Measurements from ENCODE around the gene CMSS1.

The CMSS1 gene

GRCh38 chr3:99768126-99768525 lies 49.5 kb upstream of the CMSS1 start:
- POLR2A ChIA-PET: no interaction called here
- H3K4me1 ChIP-seq (ENCODE audit: control insufficient read depth, insufficient read depth, low read length): no peaks in the 10 kb centered on the region
- no peak overlapping the region for H3K4me3 ChIP-seq (ENCODE audit: low read depth, low read length)

DNA sequence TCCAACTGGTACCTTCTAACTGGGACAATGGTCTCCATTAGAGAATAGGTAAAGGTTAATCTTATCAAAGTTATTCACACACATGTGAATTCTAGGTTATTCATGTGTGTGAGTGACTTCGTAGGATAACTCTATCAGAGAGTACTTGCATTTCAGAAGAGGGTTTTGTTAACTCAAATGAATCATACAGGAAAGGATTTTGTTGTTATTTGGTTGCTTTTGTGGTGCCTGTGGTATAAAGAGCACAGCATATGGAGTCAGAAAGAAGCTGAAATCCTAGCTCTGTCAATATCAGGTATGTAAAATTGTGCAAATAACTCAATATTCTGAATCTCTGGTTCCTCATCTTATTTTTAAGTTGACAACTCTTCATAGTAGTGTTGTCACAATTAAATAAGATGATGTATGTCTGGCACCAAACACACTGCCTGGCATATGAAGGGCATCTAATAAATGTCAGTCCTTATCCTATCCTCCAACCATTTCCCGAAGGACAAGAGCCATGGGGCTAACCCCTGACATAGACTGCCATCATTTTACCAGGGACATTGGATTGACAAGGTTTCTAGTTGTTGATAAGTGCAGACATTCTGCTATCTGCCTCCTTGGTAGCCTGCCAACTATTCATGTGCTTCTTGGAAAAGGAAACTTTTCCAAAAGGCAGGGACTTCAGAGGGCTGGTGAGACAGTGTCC lies 48.7 kb upstream of the CMSS1 start:
- Histone ChIP-seq H3K4me1 (ENCODE audit: control insufficient read depth, insufficient read depth, low read length) (no peaks in the 10 kb centered on the region), H3K9me3 (ENCODE audit: control insufficient read depth, insufficient read depth, low read depth, low read length) (no peaks in the 10 kb centered on the region), H3K4me3 (ENCODE audit: low read depth, low read length) (no peak overlapping the region), H3K27ac (ENCODE audit: extremely low read depth, low read depth, low read length) (no peak overlapping the region), H3K36me3 (ENCODE audit: control insufficient read depth in 2 of 2, insufficient read depth in 1 of 2, low read length in 2 of 2) (no peaks in the 10 kb centered on the region)
- POLR2A ChIA-PET: no interaction called here
- CTCF ChIA-PET: interaction anchor here (0.7 to 1.1 kb wide), 2 partner anchors 21 to 270 kb away, joined by 3 read pairs; no protein-coding TSS in a partner anchor
- TF ChIP-seq, protein P1, sequence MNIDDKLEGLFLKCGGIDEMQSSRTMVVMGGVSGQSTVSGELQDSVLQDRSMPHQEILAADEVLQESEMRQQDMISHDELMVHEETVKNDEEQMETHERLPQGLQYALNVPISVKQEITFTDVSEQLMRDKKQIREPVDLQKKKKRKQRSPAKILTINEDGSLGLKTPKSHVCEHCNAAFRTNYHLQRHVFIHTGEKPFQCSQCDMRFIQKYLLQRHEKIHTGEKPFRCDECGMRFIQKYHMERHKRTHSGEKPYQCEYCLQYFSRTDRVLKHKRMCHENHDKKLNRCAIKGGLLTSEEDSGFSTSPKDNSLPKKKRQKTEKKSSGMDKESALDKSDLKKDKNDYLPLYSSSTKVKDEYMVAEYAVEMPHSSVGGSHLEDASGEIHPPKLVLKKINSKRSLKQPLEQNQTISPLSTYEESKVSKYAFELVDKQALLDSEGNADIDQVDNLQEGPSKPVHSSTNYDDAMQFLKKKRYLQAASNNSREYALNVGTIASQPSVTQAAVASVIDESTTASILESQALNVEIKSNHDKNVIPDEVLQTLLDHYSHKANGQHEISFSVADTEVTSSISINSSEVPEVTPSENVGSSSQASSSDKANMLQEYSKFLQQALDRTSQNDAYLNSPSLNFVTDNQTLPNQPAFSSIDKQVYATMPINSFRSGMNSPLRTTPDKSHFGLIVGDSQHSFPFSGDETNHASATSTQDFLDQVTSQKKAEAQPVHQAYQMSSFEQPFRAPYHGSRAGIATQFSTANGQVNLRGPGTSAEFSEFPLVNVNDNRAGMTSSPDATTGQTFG (tag by site-specific recombination; IDR thresholded peaks at IDR 0.05; ENCODE audit: borderline replicate concordance): no peak
- TF ChIP-seq ZNF707 (tag by site-specific recombination; IDR thresholded peaks at IDR 0.05): no peak
- no peak for TF ChIP-seq ZNF830 (tag by site-specific recombination; IDR thresholded peaks at IDR 0.05; ENCODE audit: low read depth)
- TF ChIP-seq, protein P2, sequence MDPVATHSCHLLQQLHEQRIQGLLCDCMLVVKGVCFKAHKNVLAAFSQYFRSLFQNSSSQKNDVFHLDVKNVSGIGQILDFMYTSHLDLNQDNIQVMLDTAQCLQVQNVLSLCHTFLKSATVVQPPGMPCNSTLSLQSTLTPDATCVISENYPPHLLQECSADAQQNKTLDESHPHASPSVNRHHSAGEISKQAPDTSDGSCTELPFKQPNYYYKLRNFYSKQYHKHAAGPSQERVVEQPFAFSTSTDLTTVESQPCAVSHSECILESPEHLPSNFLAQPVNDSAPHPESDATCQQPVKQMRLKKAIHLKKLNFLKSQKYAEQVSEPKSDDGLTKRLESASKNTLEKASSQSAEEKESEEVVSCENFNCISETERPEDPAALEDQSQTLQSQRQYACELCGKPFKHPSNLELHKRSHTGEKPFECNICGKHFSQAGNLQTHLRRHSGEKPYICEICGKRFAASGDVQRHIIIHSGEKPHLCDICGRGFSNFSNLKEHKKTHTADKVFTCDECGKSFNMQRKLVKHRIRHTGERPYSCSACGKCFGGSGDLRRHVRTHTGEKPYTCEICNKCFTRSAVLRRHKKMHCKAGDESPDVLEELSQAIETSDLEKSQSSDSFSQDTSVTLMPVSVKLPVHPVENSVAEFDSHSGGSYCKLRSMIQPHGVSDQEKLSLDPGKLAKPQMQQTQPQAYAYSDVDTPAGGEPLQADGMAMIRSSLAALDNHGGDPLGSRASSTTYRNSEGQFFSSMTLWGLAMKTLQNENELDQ (tag by site-specific recombination; IDR thresholded peaks at IDR 0.05; ENCODE audit: low read depth): no peak
- TF ChIP-seq, protein P3, sequence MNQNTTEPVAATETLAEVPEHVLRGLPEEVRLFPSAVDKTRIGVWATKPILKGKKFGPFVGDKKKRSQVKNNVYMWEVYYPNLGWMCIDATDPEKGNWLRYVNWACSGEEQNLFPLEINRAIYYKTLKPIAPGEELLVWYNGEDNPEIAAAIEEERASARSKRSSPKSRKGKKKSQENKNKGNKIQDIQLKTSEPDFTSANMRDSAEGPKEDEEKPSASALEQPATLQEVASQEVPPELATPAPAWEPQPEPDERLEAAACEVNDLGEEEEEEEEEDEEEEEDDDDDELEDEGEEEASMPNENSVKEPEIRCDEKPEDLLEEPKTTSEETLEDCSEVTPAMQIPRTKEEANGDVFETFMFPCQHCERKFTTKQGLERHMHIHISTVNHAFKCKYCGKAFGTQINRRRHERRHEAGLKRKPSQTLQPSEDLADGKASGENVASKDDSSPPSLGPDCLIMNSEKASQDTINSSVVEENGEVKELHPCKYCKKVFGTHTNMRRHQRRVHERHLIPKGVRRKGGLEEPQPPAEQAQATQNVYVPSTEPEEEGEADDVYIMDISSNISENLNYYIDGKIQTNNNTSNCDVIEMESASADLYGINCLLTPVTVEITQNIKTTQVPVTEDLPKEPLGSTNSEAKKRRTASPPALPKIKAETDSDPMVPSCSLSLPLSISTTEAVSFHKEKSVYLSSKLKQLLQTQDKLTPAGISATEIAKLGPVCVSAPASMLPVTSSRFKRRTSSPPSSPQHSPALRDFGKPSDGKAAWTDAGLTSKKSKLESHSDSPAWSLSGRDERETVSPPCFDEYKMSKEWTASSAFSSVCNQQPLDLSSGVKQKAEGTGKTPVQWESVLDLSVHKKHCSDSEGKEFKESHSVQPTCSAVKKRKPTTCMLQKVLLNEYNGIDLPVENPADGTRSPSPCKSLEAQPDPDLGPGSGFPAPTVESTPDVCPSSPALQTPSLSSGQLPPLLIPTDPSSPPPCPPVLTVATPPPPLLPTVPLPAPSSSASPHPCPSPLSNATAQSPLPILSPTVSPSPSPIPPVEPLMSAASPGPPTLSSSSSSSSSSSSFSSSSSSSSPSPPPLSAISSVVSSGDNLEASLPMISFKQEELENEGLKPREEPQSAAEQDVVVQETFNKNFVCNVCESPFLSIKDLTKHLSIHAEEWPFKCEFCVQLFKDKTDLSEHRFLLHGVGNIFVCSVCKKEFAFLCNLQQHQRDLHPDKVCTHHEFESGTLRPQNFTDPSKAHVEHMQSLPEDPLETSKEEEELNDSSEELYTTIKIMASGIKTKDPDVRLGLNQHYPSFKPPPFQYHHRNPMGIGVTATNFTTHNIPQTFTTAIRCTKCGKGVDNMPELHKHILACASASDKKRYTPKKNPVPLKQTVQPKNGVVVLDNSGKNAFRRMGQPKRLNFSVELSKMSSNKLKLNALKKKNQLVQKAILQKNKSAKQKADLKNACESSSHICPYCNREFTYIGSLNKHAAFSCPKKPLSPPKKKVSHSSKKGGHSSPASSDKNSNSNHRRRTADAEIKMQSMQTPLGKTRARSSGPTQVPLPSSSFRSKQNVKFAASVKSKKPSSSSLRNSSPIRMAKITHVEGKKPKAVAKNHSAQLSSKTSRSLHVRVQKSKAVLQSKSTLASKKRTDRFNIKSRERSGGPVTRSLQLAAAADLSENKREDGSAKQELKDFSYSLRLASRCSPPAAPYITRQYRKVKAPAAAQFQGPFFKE (tag by site-specific recombination; IDR thresholded peaks at IDR 0.05; ENCODE audit: borderline replicate concordance): no peak
- TF ChIP-seq ZNF394 (tag by site-specific recombination; IDR thresholded peaks at IDR 0.05; ENCODE audit: borderline replicate concordance): no peak
- no peak for TF ChIP-seq PATZ1 (tag by site-specific recombination; IDR thresholded peaks at IDR 0.05)
- no peak for TF ChIP-seq ZNF221 (tag by site-specific recombination; IDR thresholded peaks at IDR 0.05; ENCODE audit: borderline replicate concordance)
- no peak for TF ChIP-seq YY2 (tag by site-specific recombination; IDR thresholded peaks at IDR 0.05)
- TF ChIP-seq EGR2 (tag by site-specific recombination; IDR thresholded peaks at IDR 0.05; ENCODE audit: low read depth): no peak
- no peak for TF ChIP-seq ZNF280C (tag by site-specific recombination; IDR thresholded peaks at IDR 0.05)
- TF ChIP-seq KLF1 (tag by site-specific recombination; IDR thresholded peaks at IDR 0.05): no peak

More at GRCh38 chr3:99768126-99768525, 49.5 kb upstream of the CMSS1 start:
- CTCF ChIA-PET: interaction anchor here (0.7 to 1.1 kb wide), 2 partner anchors 22 to 269 kb away, joined by 3 read pairs; no protein-coding TSS in a partner anchor
- no peaks in the 10 kb centered on the region for H3K36me3 ChIP-seq (ENCODE audit: control insufficient read depth in 2 of 2, insufficient read depth in 1 of 2, low read length in 2 of 2)
- TF ChIP-seq ZNF112 (tag by site-specific recombination; IDR thresholded peaks at IDR 0.05) (no peak), ZNF76 (tag by site-specific recombination; IDR thresholded peaks at IDR 0.05; ENCODE audit: borderline replicate concordance, low read depth) (no peak), BCL11A (tag by site-specific recombination; IDR thresholded peaks at IDR 0.05; ENCODE audit: low read depth) (no peak), ZNF184 (tag by site-specific recombination; IDR thresholded peaks at IDR 0.05) (no peak), ZNF610 (tag by site-specific recombination; IDR thresholded peaks at IDR 0.05; ENCODE audit: borderline replicate concordance) (no peak), ZNF394 (tag by site-specific recombination; IDR thresholded peaks at IDR 0.05; ENCODE audit: borderline replicate concordance) (no peak), SP7 (tag by site-specific recombination; IDR thresholded peaks at IDR 0.05) (no peak), KLF1 (tag by site-specific recombination; IDR thresholded peaks at IDR 0.05) (no peak), ZNF629 (tag by site-specific recombination; IDR thresholded peaks at IDR 0.05) (no peak), ZNF16 (tag by site-specific recombination; IDR thresholded peaks at IDR 0.05; ENCODE audit: low read depth) (no peak)
- H3K27ac ChIP-seq (ENCODE audit: extremely low read depth, low read depth, low read length): no peak overlapping the region
- H3K9me3 ChIP-seq (ENCODE audit: control insufficient read depth, insufficient read depth, low read depth, low read length): no peaks in the 10 kb centered on the region
